ENCODE results near the gene DOK6.
"Not testable (repeated sequence)": the region's sequence is repeated elsewhere in the genome, so short reads cannot be mapped to it uniquely, and the experiment has no call there.

DNA sequence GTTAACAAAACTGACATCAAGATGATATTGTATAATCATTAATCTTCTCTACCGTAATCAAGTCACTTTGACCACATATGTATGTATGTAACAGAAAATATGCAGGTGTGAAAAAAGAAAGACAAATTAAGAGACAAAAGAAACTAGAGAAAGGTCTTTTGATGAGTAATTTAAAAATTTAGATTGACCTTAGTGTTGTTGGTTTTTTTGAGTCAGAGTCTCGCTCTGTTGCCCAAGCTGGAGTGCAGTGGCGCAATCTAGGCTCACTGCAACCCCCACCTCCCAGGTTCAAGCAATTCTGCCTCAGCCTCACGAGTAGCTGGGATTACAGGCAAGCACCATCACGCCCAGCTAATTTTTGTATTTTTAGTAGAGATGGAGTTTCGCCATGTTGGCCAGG is 464.1 kb downstream of the DOK6 start:
- not testable (repeated sequence) for TF ChIP-seq POLR2AphosphoS5, POLR2A, EP300 (IDR thresholded peaks at IDR 0.05)
- TF ChIP-seq, protein P1, sequence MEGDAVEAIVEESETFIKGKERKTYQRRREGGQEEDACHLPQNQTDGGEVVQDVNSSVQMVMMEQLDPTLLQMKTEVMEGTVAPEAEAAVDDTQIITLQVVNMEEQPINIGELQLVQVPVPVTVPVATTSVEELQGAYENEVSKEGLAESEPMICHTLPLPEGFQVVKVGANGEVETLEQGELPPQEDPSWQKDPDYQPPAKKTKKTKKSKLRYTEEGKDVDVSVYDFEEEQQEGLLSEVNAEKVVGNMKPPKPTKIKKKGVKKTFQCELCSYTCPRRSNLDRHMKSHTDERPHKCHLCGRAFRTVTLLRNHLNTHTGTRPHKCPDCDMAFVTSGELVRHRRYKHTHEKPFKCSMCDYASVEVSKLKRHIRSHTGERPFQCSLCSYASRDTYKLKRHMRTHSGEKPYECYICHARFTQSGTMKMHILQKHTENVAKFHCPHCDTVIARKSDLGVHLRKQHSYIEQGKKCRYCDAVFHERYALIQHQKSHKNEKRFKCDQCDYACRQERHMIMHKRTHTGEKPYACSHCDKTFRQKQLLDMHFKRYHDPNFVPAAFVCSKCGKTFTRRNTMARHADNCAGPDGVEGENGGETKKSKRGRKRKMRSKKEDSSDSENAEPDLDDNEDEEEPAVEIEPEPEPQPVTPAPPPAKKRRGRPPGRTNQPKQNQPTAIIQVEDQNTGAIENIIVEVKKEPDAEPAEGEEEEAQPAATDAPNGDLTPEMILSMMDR (IDR thresholded peaks at IDR 0.05) = not testable (repeated sequence)
